HG03039 (cell line): ENCODE data around the gene SLC22A23.

ENCODE experiments used
- ATAC-seq: cut with Tn5 transposase; IDR thresholded peaks from one replicate; pipeline ENCODE4 v1.9.1; 2021; ENCODE audit warnings: mild to moderate bottlenecking, moderate library complexity; ENCODE audit not compliant: unreplicated experiment

The SLC22A23 gene

DNA sequence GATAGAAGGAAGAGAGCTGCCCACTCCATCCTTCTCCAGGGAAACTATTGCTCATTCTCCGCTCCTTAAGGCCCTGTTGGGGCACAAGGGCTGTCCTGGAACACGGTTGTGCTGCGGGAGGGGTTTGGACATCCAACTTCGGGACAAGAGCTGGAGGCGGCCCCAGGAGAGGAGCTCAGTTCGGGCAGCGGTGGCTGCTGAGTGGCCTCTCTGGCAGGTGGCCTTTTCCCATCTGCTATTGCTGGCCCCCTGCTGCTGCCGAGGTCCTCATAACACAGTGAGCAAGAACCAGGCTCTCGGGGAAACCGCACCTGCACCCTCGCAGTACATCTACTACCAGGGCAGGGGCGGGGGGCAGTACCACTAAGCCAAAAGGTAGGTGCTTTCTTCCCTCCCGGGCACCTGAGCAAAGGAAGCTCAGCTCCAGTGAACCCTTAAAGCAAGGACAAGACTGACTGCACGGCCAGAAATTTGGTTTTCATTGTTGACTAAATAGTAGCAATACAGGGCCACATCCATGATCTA lies 134.4 kb downstream of the SLC22A23 start:
- no peak for ATAC-seq

DNA sequence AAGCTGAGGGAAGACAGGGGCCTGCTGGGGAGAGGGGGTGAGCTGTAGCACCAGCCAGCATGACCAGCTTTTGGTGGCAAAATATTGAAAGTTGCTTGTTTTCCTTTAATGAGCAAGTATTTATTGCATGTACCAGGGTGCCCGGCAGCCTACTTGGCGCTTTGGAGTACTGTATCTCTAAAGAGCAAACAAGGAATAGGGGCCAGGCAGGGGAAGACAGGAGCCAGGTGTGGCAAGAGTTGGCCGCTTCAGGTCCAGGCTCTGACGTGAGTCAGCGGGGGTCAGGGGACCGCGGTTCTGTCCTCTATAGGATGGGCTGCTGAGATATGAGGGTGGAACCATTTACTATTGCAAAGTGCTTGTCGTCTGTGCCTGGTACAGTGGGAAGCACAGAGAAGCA lies 135.0 kb downstream of the SLC22A23 start:
- ATAC-seq: no peak

GRCh38 chr6:3321042-3321441 lies 135.8 kb downstream of the SLC22A23 start:
- no peak for ATAC-seq

GRCh38 chr6:3320238-3320811 lies 136.5 kb downstream of the SLC22A23 start:
- no peak for ATAC-seq

DNA sequence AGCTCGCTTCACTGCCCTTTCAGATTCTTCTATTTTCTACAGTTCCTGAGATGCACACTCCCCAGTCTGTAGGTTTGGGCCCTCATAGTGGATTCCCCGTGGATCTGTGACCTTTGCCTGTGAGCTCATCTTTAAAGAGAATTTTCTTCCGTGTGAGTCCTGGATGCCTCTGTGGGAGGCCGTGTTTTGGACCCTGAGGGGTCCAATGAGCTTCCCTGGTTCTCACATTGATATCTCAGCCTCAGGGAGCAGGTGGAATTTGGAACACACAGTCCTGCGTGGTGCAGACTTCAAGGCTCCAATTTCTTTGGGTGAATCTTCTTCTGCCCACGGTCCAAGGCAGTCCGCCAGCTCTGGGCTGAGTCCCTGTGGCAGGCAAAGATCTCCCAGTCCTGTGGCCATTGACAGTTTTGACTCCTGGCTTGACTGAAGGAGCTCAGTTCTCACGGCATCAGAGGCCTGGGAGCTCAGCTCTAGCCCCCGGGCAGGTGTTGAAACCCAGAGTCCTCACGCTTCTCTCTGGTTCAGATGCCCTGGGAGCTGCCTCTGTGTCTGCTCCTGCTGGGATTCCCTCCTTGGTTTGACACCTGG lies 137.1 kb downstream of the SLC22A23 start:
- ATAC-seq: no peak

DNA sequence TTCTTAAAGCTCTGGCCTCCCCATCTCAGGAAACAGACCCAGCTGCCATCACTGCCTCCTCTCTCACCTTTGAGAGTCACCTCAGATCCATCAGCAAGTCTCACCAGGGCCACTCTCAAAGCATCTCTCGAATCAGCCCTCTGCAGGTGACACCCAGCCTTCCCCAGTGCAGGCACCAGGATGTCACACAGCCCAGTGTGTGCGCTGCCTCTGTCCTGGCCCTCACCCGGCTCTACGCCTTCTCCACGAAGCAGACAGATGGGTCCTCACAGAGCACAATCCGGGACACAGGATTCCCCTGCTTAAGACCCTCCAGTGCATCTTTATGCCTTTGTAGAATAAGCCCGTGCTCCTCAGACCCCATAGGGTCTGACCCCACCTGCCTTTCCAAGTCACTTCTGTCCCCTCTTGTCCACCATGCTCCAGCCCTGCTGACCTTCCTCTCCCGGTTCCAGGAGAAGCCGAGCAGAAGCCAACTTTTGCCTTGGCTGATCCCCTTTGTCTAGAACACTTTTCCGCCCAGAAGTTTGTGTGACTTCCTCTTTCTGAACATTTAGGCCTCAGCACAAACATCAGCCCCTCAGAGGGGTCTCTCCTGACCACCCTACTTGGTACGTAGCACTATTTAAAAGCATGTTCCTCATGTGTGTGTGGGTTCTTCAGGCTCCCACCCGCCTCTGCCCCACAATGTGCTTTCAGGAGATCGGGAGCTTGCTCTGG lies 137.9 kb downstream of the SLC22A23 start:
- no peak for ATAC-seq

DNA sequence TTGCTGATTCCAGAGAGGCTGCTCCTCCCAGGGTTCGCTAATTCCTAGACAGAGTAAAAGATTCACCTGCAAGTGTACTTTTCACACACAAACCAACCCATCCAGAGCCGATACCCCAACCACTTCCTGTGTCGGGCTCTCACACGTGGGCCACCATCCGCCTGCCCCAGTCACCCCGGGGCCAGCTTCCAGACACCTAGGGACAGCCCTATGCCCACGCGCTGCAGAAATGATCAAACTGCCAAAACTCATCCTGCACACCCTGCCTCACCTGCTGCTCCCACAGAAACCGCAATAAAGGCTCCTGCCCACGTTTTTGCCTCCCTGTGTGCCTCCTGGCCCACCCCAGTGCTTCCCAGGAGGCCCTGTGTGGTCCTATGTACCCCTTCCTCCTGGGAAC lies 138.6 kb downstream of the SLC22A23 start:
- ATAC-seq: no peak

DNA sequence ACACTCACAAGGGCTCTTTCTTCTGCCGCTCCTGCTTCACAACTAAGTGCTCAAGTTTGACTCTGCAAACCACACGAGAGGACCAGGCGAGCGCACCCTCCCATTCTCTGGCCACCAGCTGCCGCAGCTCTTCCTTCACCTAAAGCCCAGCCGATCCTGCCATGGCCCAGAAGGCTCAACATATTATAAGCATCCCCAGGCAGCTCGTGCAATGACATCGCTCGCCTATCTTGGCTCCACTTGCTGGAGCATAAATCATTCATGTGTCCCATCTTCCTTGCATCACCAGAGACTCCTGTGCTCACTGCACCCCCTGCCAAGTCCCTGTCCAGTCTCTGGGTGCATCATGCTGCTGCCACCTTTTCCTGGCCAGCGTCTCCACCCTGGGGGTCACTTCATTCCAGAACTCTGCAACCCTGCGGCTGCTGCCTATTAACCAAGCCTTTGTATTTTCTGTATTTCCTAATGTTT lies 139.1 kb downstream of the SLC22A23 start:
- ATAC-seq: no peak

DNA sequence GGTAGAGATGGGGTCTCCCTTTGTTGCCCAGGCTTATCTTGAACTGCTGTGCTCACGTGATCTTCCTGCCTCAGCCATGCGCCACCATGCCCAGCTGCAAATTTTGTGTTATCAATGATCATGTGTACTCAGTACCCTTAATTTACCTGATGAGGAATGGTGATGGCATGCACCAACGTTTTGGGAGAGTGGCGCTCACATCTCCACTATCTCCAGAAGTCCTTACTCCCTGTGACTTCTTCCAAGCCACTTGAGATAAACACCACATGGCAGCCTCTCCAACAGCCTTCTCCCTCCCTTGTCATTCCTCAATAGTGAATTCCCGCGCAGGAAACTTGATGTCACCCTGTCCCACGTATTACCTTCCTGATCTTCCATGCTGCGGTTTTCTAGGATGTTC lies 140.0 kb downstream of the SLC22A23 start:
- no peak for ATAC-seq

DNA sequence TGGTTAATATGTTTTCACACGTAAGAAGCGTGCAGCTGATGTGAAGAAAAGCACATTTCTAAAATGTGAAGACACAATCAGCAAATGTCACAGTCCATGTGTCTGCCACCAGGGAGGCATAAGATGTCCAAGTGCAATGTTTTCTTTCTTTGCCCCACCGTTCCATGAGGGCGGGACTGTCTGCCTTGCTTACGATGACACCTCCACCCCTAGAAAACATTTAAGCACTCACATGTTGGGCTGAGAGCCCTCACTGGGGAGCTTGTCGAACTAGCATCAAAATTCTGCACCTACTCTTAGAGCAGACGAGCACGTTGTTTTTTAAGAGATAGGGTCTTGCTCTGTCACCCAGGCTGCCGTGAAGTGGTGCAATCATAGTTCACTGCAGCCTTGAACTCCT lies 140.5 kb downstream of the SLC22A23 start:
- no peak for ATAC-seq

- no peak for ATAC-seq
Observed at GRCh38 chr6:3315841-3316240, 141.0 kb downstream of the SLC22A23 start.

- no peak for ATAC-seq
Observed at GRCh38 chr6:3314621-3315467, 142.0 kb downstream of the SLC22A23 start.

DNA sequence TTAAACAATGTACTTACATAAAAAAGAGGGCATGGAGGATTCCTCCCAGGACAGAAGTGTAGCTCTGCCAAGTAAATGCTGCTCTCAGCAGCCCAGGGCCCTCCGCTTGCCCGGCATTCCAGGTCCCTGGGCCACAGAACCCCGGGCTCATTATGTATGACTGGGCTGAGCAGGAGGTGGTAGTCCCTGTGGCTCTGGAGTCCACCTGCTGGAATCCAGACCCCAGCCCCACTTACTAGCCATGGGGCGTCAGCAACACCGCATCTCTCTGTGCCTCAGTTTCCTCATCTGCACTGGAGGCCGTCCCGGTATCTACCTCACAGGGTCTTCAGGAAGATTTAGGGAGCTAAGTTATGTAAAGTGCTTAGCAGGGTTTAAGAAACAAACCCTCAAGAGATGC lies 142.7 kb downstream of the SLC22A23 start:
- ATAC-seq: no peak

DNA sequence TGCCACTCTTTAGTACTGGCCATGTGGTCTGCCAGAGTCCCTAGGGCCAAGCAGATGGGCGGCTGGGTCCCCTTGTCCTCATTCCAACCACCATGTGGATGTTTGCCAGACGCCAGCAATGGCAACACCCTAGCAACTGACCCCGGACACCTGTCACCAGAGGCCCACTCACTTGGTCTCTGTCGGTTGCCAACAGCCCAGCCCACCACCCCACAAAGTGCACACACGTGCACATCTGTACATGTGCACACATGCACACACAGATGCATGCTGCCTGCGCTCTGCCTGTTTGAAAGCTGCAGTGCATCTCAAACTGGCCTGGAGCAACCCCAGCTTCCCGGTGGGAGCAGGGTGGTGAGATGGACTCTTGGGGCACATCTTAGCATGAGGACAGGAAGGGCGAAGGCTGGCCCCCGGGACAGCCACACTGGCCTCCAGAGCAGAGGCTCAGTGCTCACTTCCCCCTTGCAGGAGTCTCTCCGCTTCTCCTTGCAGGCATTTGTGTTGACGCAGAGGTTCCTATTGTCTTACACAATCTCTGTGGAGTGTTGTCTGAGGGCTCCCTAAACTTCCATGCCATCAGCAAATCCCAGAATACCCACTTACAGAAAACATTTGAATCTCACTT lies 144.1 kb downstream of the SLC22A23 start:
- no peak for ATAC-seq

DNA sequence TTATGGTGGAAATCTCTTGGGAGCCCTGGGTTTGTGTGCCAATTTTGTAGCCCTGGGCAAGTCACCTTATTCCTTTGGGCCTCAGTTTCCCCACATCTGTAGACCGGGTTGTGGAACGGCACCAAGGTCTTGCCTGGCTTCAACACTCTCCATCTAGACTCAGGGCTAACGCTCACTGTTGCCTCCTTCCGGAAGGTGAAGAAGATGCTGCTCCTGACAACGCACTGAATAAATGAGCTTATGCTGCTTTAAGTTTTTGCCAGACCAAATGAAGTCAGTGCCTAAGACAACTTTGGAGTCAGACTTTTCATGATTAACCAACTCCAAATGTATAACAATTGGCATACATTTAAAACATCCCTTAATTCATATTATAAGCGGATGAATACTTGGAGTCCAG lies 145.0 kb downstream of the SLC22A23 start:
- no peak for ATAC-seq

GRCh38 chr6:3310703-3311102 lies 146.1 kb downstream of the SLC22A23 start:
- no peak for ATAC-seq

- no peak for ATAC-seq
Observed at GRCh38 chr6:3310051-3310448, 146.8 kb downstream of the SLC22A23 start.

DNA sequence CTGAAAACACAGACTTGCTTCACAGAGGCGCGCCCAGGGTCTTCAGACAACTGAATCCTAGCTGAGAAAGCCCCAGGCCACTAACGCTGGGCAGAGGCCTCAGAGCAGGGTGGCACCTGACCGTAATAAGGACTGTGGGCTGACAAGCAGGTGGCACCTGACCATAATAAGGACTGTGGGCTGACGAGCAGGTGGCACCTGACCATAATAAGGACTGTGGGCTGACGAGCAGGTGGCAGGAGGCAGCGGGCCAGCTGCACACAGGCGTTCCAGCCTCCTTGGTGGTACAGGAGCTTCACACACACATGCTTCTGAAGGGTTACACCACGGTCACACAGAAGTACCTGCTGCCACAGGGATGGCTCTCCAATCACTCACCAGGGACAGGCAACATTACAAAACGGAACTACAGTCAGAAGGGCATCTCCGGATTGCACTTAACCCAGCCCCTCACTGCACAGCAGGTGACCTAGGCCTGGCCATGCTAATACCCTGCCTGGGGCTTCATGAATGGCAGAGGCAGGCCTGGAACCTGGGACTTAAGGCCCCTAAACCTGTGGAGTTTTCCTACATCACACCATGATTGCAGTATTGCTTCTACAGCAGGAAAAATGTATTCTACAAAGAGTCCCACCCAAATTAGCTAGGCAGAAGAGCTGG lies 147.3 kb downstream of the SLC22A23 start:
- no peak for ATAC-seq

DNA sequence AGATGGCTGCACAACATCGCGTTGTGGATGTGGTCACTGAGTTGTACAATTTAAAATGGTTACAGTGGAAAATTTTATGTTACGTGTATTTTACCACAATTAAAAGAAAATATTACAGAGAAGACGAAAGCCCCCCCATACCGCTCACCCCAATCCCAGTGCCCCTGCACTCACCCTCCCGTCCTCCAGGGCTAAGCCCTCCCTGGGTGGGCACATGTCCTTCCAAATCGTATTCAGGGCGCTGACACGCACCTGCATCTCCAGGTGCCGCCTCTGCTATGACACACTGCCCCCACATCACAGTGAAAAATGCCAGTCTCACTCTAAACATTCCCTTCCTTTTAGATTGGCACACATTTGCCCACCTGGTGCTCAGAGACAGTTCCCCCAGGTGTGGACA lies 148.7 kb downstream of the SLC22A23 start:
- no peak for ATAC-seq

- ATAC-seq: no peak
Observed at GRCh38 chr6:3307436-3307835, 149.4 kb downstream of the SLC22A23 start.
